GM19397 (cell line): ENCODE measurements around the gene ISY1.
"Not testable (repeated sequence)": the region's sequence is repeated elsewhere in the genome, so short reads cannot be mapped to it uniquely, and the experiment has no call there.

Source experiments
- ATAC-seq: cut with Tn5 transposase; IDR thresholded peaks from one replicate; pipeline ENCODE4 v1.9.1; 2021; ENCODE audit warnings: mild to moderate bottlenecking, moderate library complexity; ENCODE audit not compliant: unreplicated experiment

ISY1 gene

GRCh38 chr3:129121016-129121791 is 39.7 kb downstream of the ISY1 start:
- peak; percentile 32 for ATAC-seq

GRCh38 chr3:129120254-129121004 is 40.4 kb downstream of the ISY1 start:
- ATAC-seq = peak; percentile 58

- ATAC-seq = no peak
These were observed 41.3 kb downstream of the ISY1 start for GRCh38 chr3:129119365-129120100.

- ATAC-seq = no peak
These were observed 42.1 kb downstream of the ISY1 start for GRCh38 chr3:129118745-129119144.

GRCh38 chr3:129117134-129117533 is 43.7 kb downstream of the ISY1 start:
- ATAC-seq = no peak

- ATAC-seq = no peak
These were observed 44.3 kb downstream of the ISY1 start for GRCh38 chr3:129116482-129116946.

- no peak for ATAC-seq
These were observed 46.4 kb downstream of the ISY1 start for GRCh38 chr3:129114455-129114854.

- ATAC-seq = no peak
These were observed 48.4 kb downstream of the ISY1 start for GRCh38 chr3:129112308-129113052.

- not testable (repeated sequence) for ATAC-seq
These were observed 49.6 kb downstream of the ISY1 start for GRCh38 chr3:129111076-129111780.

- no peak for ATAC-seq
These were observed 53.1 kb downstream of the ISY1 start for GRCh38 chr3:129107793-129108192.

- ATAC-seq = no peak
These were observed 53.8 kb downstream of the ISY1 start for GRCh38 chr3:129106866-129107565.

GRCh38 chr3:129106320-129106719 is 54.5 kb downstream of the ISY1 start:
- ATAC-seq = no peak

GRCh38 chr3:129105862-129106261 is 55.0 kb downstream of the ISY1 start:
- ATAC-seq = no peak

GRCh38 chr3:129104498-129105079 is 56.3 kb downstream of the ISY1 start:
- ATAC-seq = no peak

GRCh38 chr3:129104051-129104450 is 56.8 kb downstream of the ISY1 start:
- no peak for ATAC-seq

- ATAC-seq = no peak
These were observed 57.6 kb downstream of the ISY1 start for GRCh38 chr3:129103296-129103695.

- no peak for ATAC-seq
These were observed 59.3 kb downstream of the ISY1 start for GRCh38 chr3:129101370-129102138.

GRCh38 chr3:129100274-129100673 is 60.6 kb downstream of the ISY1 start:
- no peak for ATAC-seq
